ENCODE data around the gene ZNF620.
A peak's percentile ranks its signal among the peaks of the same experiment; 100 is the strongest.

The ZNF620 gene

GRCh38 chr3:40470701-40471100 lies 35.1 kb upstream of the ZNF620 start:
- no peak overlapping the region for H2AK5ac ChIP-seq (ENCODE audit: low read length)
- H3K79me1 ChIP-seq (ENCODE audit: low read length): no peaks in the 10 kb centered on the region
- no peak overlapping the region for H4K8ac ChIP-seq (ENCODE audit: low read depth, low read length)
- H3K79me2 ChIP-seq (ENCODE audit: control insufficient read depth, insufficient read depth, low read length, poor library complexity): no peaks in the 10 kb centered on the region
- no peaks in the 10 kb centered on the region for H3K4me1 ChIP-seq (ENCODE audit: control insufficient read depth in 1 of 2, insufficient read depth in 2 of 2, low read length in 2 of 2)
- no peaks in the 10 kb centered on the region for H3K27me3 ChIP-seq (ENCODE audit: insufficient read depth, low read length)
- H3K4me2 ChIP-seq (ENCODE audit: low read length): no peak overlapping the region
- no peak overlapping the region for H3K14ac ChIP-seq (ENCODE audit: low read length)
- no peak overlapping the region for H2BK12ac ChIP-seq (ENCODE audit: low read length)
- H3K9me3 ChIP-seq (ENCODE audit: insufficient read depth, low read depth, low read length): no peaks in the 10 kb centered on the region
- H2BK120ac ChIP-seq (ENCODE audit: insufficient read depth, low read length, poor library complexity): no peak overlapping the region
- no peak overlapping the region for H3K4ac ChIP-seq (ENCODE audit: low read depth, low read length)
- H2AFZ ChIP-seq (ENCODE audit: insufficient read depth, low read length, poor library complexity): no peak overlapping the region
- no peak for DNase-seq
- no peak overlapping the region for H2BK5ac ChIP-seq (ENCODE audit: low read depth, low read length, poor library complexity)
- H4K91ac ChIP-seq (ENCODE audit: low read depth, low read length): no peak overlapping the region
- no peak overlapping the region for H3K9ac ChIP-seq (ENCODE audit: low read length)
- no peak overlapping the region for H3K23ac ChIP-seq (ENCODE audit: low read length)
- no peak overlapping the region for H3K18ac ChIP-seq (ENCODE audit: low read length)
- whole genome bisulfite sequencing (ENCODE audit: extremely low coverage, insufficient coverage, insufficient read length): no CpG with 5 or more reads among the region's 4 CpGs
- H3K4me3 ChIP-seq (ENCODE audit: low read depth, low read length): no peak overlapping the region
- H4K12ac ChIP-seq (ENCODE audit: low read depth, low read length): no peak overlapping the region
- H3K27ac ChIP-seq (ENCODE audit: low read depth, low read length): no peak overlapping the region
- no peaks in the 10 kb centered on the region for H3K36me3 ChIP-seq (ENCODE audit: control insufficient read depth in 1 of 2, insufficient read depth in 2 of 2, low read length in 2 of 2)

GRCh38 chr3:40476478-40477470 lies 29.1 kb upstream of the ZNF620 start, which contains the start of gene ZNF619:
TSS of gene ZNF619 (plus strand) at chr3:40477122. CDS start at chr3:40477980, 858 bp downstream.
- WGBS (ENCODE audit: extremely low coverage, insufficient coverage, insufficient read length): no CpG with 5 or more reads among the region's 48 CpGs
- Histone ChIP-seq H3K27ac (ENCODE audit: low read depth, low read length) (no peak within 1 kb of the TSS), H3K79me2 (ENCODE audit: control insufficient read depth, insufficient read depth, low read length, poor library complexity) (peaks cover 4% of the 10 kb centered on the region), H2BK12ac (ENCODE audit: low read length) (no peak within 1 kb of the TSS), H3K4me3 (ENCODE audit: low read depth, low read length) (peak within 1 kb of the TSS; percentile 76), H3K14ac (ENCODE audit: low read length) (peak within 1 kb of the TSS; percentile 56), H4K12ac (ENCODE audit: low read depth, low read length) (peak within 1 kb of the TSS; percentile 40), H3K23ac (ENCODE audit: low read length) (no peak within 1 kb of the TSS), H3K9ac (ENCODE audit: low read length) (peak within 1 kb of the TSS; percentile 66), H3K4me2 (ENCODE audit: low read length) (peak within 1 kb of the TSS; percentile 74), H4K8ac (ENCODE audit: low read depth, low read length) (peak within 1 kb of the TSS; percentile 92), H2AFZ (ENCODE audit: insufficient read depth, low read length, poor library complexity) (peak within 1 kb of the TSS; percentile 76), H3K36me3 (ENCODE audit: control insufficient read depth in 1 of 2, insufficient read depth in 2 of 2, low read length in 2 of 2) (peaks cover 0 to 2% of the 10 kb centered on the region in 2 experiments), H2AK5ac (ENCODE audit: low read length) (no peak within 1 kb of the TSS), H3K79me1 (ENCODE audit: low read length) (peaks cover 3% of the 10 kb centered on the region), H3K4ac (ENCODE audit: low read depth, low read length) (peak within 1 kb of the TSS; percentile 5), H2BK5ac (ENCODE audit: low read depth, low read length, poor library complexity) (no peak within 1 kb of the TSS), H2BK120ac (ENCODE audit: insufficient read depth, low read length, poor library complexity) (peak within 1 kb of the TSS; percentile 3), H3K27me3 (ENCODE audit: insufficient read depth, low read length) (no peaks in the 10 kb centered on the region), H3K9me3 (ENCODE audit: insufficient read depth, low read depth, low read length) (no peaks in the 10 kb centered on the region), H3K18ac (ENCODE audit: low read length) (peak within 1 kb of the TSS; percentile 9), H4K91ac (ENCODE audit: low read depth, low read length) (peak within 1 kb of the TSS; percentile 63), H3K4me1 (ENCODE audit: control insufficient read depth in 1 of 2, insufficient read depth in 2 of 2, low read length in 2 of 2) (peaks cover 0 to 3% of the 10 kb centered on the region in 2 experiments)
- DNase-seq: peak; percentile 40 to 70

- no peak overlapping the region for H2AFZ ChIP-seq (ENCODE audit: insufficient read depth, low read length, poor library complexity)
- H3K36me3 ChIP-seq (ENCODE audit: control insufficient read depth in 1 of 2, insufficient read depth in 2 of 2, low read length in 2 of 2): peaks cover 3% of the 10 kb centered on the region in 2 experiments
- H3K79me2 ChIP-seq (ENCODE audit: control insufficient read depth, insufficient read depth, low read length, poor library complexity): peaks cover 4% of the 10 kb centered on the region
- no peak overlapping the region for H3K9ac ChIP-seq (ENCODE audit: low read length)
- H3K27me3 ChIP-seq (ENCODE audit: insufficient read depth, low read length): no peaks in the 10 kb centered on the region
- H3K23ac ChIP-seq (ENCODE audit: low read length): no peak overlapping the region
- H4K8ac ChIP-seq (ENCODE audit: low read depth, low read length): peak overlapping the region; percentile 1
- H3K14ac ChIP-seq (ENCODE audit: low read length): no peak overlapping the region
- no peak overlapping the region for H4K91ac ChIP-seq (ENCODE audit: low read depth, low read length)
- H3K4me3 ChIP-seq (ENCODE audit: low read depth, low read length): no peak overlapping the region
- H4K12ac ChIP-seq (ENCODE audit: low read depth, low read length): peak overlapping the region; percentile 40
- peak overlapping the region; percentile 74 for H3K4me2 ChIP-seq (ENCODE audit: low read length)
- peaks cover 0 to 3% of the 10 kb centered on the region in 2 experiments for H3K4me1 ChIP-seq (ENCODE audit: control insufficient read depth in 1 of 2, insufficient read depth in 2 of 2, low read length in 2 of 2)
- H3K79me1 ChIP-seq (ENCODE audit: low read length): peaks cover 3% of the 10 kb centered on the region
- H2BK120ac ChIP-seq (ENCODE audit: insufficient read depth, low read length, poor library complexity): no peak overlapping the region
- H3K18ac ChIP-seq (ENCODE audit: low read length): no peak overlapping the region
- H2BK5ac ChIP-seq (ENCODE audit: low read depth, low read length, poor library complexity): no peak overlapping the region
- H3K9me3 ChIP-seq (ENCODE audit: insufficient read depth, low read depth, low read length): no peaks in the 10 kb centered on the region
- H2AK5ac ChIP-seq (ENCODE audit: low read length): no peak overlapping the region
- no peak for DNase-seq
- no peak overlapping the region for H3K4ac ChIP-seq (ENCODE audit: low read depth, low read length)
- WGBS (ENCODE audit: extremely low coverage, insufficient coverage, insufficient read length): no CpG with 5 or more reads among the region's 4 CpGs
- no peak overlapping the region for H3K27ac ChIP-seq (ENCODE audit: low read depth, low read length)
- no peak overlapping the region for H2BK12ac ChIP-seq (ENCODE audit: low read length)
Measured at GRCh38 chr3:40477666-40478065, 28.2 kb upstream of the ZNF620 start.

- H3K4me3 ChIP-seq (ENCODE audit: low read depth, low read length): no peak overlapping the region
- no peak overlapping the region for H2BK120ac ChIP-seq (ENCODE audit: insufficient read depth, low read length, poor library complexity)
- H3K4ac ChIP-seq (ENCODE audit: low read depth, low read length): no peak overlapping the region
- H2BK5ac ChIP-seq (ENCODE audit: low read depth, low read length, poor library complexity): no peak overlapping the region
- H3K36me3 ChIP-seq (ENCODE audit: control insufficient read depth in 1 of 2, insufficient read depth in 2 of 2, low read length in 2 of 2): peaks cover 8 to 18% of the 10 kb centered on the region in 2 experiments
- H3K27ac ChIP-seq (ENCODE audit: low read depth, low read length): no peak overlapping the region
- no peak overlapping the region for H2AK5ac ChIP-seq (ENCODE audit: low read length)
- no peak overlapping the region for H3K23ac ChIP-seq (ENCODE audit: low read length)
- H4K12ac ChIP-seq (ENCODE audit: low read depth, low read length): no peak overlapping the region
- no peak overlapping the region for H2AFZ ChIP-seq (ENCODE audit: insufficient read depth, low read length, poor library complexity)
- no peak overlapping the region for H3K18ac ChIP-seq (ENCODE audit: low read length)
- H3K79me2 ChIP-seq (ENCODE audit: control insufficient read depth, insufficient read depth, low read length, poor library complexity): no peaks in the 10 kb centered on the region
- H3K9me3 ChIP-seq (ENCODE audit: insufficient read depth, low read depth, low read length): peaks cover 3% of the 10 kb centered on the region
- H3K79me1 ChIP-seq (ENCODE audit: low read length): no peaks in the 10 kb centered on the region
- no peak overlapping the region for H4K91ac ChIP-seq (ENCODE audit: low read depth, low read length)
- H3K9ac ChIP-seq (ENCODE audit: low read length): no peak overlapping the region
- no peak overlapping the region for H3K14ac ChIP-seq (ENCODE audit: low read length)
- H4K8ac ChIP-seq (ENCODE audit: low read depth, low read length): no peak overlapping the region
- no peaks in the 10 kb centered on the region for H3K27me3 ChIP-seq (ENCODE audit: insufficient read depth, low read length)
- no peaks in the 10 kb centered on the region for H3K4me1 ChIP-seq (ENCODE audit: control insufficient read depth in 1 of 2, insufficient read depth in 2 of 2, low read length in 2 of 2)
- no peak overlapping the region for H3K4me2 ChIP-seq (ENCODE audit: low read length)
- no CpG with 5 or more reads among the region's 3 CpGs for whole genome bisulfite sequencing (ENCODE audit: extremely low coverage, insufficient coverage, insufficient read length)
- no peak overlapping the region for H2BK12ac ChIP-seq (ENCODE audit: low read length)
- DNase-seq: no peak
Measured at GRCh38 chr3:40487172-40487571, 18.7 kb upstream of the ZNF620 start.
